Measurements from ENCODE around the gene MEGF8.
"Not testable (repeated sequence)": the region's sequence is repeated elsewhere in the genome, so short reads cannot be mapped to it uniquely, and the experiment has no call there.

Gene MEGF8

DNA sequence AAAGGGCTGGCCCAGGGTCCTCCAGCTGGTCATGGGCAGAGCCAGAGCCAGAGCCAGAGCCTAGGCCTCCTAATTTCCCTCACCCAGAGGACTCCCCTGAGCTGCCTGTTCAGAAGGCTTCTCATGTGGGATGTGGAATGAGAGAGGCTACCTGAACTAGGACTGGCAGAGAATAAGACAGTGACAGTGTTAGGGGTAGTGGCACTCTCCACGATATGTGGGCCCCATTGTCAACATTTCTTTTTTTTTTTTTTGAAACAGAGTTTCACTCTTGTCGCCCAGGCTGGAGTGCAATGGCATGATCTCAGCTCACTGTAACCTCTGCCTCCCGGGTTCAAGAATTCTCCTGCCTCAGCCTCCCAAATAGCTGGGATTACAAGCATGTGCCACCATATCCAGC, 5.9 kb downstream of the MEGF8 start:
- DNase-seq (ENCODE audit: low read depth) = not testable (repeated sequence)

DNA sequence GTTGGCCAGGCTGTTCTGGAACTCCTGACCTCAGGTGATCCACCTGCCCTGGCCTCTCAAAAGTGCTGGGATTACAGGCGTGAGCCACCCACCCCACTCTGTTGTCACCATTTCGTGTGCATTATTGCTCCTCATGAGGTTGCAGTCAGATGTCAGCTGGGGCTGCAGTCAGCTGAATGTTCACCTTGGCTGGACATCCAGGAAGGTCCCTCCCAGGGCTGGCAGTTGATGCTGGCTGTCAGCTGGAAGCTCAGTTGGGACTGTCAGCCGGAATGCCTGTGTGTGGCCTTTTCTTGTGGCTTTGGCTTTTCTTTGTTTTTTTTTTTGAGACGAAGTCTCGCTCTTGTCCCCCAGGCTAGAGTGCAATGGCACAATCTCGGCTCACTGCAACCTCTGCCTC, 6.6 kb downstream of the MEGF8 start:
- DNase-seq (ENCODE audit: low read depth) = no peak

DNA sequence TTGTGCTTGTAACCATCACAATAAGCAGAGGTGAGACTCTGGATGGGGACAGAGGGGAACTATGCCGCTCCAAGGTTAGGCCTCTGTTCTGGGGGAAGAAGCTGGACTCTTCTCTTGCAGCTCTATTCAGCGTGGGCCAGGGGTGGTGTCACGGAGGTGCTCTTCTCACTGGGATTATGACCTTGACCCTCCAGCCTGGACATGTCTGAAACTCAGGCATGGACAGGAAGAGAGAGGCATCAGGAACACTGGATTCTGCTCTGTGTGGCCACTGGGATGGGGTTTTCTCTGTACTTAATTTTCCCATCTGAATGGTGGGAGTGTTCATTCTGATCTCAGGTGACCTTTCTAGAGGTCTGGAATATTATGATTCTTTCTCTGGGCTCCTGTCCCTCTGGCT, 7.6 kb downstream of the MEGF8 start:
- DNase-seq (ENCODE audit: low read depth) = no peak

DNA sequence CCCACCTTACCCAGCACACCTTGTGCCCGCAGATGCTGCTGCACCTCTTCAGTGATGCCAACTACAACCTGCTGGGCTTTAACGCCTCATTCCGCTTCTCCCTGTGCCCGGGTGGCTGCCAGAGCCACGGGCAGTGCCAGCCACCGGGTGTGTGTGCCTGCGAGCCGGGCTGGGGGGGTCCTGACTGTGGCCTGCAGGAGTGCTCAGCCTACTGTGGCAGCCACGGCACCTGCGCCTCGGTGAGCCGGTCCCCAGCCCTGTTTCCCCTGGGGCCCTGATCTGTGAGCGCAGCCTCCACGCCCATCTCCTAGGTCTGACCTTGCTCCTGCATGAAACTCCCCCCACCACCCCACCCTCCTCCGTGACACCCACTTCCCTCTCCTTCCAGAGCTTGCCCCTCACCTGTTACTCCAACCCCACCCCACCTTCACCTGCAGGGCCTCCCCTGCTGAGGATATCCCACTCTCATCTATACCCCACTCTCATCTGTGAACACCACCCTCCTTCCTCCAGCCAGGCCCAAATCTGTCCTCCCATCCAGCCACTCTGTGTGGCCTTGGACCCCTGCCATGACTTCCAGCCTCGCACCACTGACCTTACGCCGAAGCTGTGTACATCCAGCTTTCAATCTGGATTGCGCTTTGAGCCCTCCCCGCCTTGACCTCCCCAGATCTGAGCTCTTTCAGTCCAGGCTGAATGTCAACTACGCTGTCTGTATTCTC, 8.7 kb downstream of the MEGF8 start:
- no peak for DNase-seq (ENCODE audit: low read depth)

DNA sequence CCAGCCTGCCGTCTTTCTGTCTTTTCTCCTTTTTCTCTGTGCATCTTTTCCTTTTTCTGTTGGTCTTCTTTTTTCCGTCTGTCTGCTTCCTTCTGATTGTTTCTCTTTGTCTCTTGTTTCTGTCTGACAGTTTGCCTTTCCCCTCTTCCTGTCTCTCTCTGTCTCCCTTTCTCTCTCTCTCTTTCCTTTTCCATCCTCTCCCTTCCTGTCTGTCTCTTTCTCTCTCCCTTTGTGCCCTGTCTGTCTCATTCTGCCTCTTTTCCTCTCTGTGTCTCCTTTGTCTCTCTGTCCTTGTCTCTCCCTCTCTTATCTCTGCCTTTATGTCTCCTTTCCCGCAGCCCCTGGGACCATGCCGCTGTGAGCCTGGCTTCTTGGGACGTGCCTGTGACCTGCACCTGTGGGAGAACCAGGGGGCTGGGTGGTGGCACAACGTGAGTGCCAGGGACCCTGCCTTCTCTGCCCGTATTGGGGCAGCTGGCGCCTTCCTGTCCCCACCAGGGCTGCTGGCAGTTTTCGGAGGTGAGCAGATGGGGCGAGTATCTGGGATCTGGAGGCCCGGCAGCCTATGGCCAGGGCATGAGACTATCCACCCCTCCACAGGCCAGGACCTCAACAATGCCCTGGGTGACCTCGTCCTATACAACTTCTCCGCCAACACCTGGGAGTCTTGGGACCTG, 9.4 kb downstream of the MEGF8 start:
- DNase-seq (ENCODE audit: low read depth) = no peak

DNA sequence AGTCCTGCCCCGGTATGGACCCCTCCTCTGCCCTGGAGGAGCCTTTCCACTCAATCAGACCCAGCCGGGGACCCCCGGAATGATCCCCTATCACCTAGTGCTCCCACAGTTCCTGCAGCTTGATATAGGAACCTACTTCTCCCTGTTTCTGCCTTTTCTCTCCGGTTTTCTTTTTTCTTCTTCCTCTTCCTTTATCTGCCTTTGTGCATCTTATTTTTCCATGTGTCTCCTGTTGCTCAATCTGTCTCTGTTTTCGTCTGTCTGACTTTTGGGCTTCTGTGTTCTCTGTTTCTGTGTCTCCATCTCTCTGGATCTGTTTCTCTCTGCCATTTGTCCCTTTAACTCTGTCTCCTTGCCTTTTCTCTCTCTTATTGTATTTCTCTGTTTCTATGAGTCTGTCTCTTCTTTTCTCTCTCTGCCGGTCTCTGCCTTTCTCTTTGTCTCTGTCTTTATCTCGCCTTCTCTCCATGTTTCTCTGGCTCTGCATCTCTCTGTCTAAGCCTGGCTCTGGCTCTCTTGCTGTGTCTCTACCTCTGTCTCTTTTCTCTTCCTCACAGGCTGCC, 10.0 kb downstream of the MEGF8 start:
- no peak for DNase-seq (ENCODE audit: low read depth)

DNA sequence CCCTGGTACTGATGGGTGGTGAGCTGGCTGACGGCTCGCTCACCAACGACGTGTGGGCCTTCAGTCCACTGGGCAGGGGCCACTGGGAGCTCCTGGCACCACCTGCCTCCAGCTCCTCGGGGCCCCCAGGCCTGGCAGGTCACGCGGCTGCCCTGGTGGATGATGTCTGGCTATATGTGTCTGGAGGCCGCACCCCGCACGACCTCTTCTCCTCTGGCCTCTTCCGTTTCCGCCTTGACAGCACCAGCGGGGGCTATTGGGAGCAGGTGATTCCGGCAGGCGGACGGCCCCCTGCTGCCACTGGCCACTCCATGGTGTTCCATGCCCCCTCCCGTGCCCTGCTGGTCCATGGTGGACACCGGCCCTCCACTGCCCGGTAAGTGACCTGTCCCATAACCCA, 10.5 kb downstream of the MEGF8 start:
- DNase-seq (ENCODE audit: low read depth) = no peak

DNA sequence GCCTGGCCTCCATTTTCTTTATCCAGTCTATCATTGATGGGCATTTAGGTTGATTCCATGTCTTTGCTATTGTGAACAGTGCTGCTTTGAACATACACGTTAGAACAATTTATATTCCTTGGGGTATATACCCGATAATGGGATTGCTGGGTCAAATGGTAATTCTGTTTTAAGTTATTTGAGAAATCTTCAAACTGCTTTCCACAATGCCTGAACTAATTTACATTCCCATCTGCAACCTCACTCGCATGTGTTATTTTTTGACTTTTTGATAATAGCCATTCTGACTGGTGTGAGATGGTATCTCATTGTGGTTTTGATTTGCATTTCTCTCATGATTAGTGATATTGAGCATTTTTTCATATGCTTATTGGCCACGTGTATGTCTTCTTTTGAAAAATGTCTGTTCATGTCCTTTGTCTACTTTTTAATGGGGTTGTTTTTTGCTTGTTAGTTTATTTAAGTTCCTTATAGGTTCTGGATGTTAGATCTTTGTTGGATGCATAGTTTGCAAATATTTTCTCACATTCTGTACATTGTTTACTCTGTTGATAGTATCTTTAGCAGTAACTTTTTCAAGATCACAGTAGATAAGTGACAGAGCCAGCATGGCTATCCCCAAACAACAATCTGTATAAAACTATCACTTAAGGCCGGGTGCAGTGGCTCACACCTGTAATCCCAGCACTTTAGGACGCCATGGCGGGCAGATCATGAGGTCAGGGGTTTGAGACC, 13.9 kb downstream of the MEGF8 start:
- not testable (repeated sequence) for DNase-seq (ENCODE audit: low read depth)

DNA sequence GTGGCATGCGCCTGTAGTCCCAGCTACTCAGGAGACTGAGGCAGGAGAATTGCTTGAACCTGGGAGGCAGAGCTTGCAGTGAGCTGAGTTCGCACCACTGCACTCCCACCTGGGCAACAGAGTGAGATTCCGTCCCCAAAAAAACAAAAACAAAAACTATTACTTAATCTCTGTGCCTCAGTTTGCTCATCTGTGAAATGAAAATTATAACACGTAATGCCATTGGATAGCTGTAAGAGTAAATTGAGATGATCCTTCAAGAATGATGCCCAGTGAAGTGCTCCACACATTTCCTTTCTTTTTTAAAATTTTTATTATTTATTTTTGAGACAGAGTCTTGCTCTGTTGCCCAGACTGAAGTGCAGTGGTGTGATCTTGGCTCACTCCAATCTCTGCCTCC, 14.5 kb downstream of the MEGF8 start:
- DNase-seq (ENCODE audit: low read depth) = not testable (repeated sequence)

DNA sequence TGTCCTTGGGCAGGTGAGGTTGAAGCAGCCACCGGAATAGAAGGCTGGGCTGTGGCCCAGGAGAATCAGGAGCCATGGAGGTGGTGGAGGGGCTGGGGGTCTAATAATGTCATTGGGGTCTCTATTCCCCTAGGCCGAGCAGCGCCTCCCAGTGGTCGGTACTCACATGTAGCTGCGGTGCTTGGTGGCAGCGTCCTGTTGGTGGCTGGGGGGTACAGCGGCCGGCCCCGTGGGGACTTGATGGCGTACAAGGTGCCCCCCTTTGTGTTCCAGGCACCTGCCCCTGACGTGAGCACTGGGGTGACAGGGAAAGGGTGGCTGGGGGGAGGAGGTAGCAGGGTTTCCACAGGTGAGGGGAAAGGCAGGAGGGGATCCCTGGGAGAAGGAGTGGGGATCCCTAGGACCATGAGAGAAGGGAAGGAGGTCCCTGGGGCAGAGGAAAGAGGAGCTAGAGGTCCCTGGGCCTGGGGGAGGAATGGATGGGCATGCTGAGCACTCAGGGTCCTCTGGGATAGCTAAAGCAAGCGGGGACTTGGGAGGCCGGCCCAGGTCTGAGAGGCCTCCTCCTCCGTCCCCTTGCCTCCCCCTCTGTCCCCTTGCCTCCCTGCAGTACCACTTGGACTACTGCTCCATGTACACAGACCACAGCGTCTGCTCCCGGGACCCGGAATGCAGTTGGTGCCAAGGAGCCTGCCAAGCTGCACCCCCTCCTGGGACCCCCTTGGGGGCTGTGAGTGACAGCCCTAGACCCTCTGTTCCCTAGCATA, 18.1 kb downstream of the MEGF8 start:
- no peak for DNase-seq (ENCODE audit: low read depth)

DNA sequence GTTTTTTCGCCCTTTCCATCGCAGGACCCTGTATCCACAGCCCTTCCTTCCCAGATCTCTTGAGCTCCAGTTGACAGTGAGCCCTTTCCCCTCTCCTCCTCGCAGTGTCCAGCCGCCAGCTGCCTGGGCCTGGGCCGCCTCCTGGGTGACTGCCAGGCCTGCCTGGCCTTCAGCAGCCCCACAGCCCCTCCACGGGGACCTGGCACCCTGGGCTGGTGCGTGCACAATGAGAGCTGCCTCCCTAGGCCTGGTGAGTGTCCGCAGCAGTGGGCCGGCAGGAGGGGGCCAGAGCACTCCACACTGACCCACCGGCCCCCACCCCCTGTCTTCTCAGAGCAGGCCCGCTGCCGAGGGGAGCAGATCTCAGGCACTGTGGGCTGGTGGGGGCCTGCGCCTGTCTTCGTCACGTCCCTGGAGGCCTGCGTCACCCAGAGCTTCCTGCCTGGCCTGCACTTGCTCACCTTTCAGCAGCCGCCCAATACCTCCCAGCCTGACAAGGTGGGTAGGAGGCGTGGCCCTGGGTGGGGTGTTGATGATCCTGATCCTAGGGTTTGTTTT, 19.0 kb downstream of the MEGF8 start:
- no peak for DNase-seq (ENCODE audit: low read depth)

DNA sequence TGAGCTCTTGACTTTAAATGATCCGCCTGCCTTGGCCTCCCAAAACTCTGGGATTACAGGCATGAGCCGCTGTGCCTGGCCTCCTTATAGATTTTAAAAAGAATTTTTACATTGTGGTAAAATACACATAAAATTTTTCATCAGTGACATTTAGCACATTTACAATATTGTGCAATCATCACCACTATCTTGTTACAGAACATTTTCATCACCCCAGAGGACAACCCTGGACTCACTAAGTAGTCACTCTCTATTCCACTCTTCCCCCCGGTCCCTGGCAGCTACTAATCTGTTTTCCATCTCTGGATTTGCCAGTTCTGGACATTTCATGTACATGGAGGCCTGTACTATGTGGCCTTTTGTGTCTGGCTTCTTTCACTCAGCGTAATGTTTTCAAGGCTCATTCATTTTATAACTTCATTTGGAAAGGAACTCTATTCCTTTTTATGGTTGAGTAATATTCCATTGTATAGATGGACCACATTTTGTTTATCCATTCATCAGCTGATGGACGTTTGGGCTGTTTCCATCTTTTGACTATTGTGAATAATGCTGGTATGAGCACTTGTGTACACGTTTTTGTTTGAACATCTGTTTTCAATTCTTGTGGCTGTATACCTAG, 19.9 kb downstream of the MEGF8 start:
- DNase-seq (ENCODE audit: low read depth) = peak; percentile 21

DNA sequence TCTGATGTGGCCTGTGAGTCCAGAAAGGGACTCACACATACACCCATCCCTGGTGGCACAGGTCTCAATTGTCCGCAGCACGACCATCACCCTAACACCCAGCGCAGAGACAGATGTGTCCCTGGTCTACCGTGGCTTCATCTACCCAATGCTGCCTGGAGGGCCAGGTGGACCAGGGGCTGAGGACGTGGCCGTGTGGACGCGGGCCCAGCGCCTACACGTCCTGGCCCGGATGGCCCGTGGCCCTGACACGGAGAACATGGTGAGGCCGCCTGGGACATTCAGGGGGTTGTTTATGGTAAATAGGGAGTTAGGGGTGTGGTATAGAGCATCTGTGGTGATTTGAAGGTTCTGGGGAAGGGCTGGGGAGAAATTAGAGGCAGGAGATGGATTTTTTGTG, 22.8 kb downstream of the MEGF8 start:
- DNase-seq (ENCODE audit: low read depth) = no peak

DNA sequence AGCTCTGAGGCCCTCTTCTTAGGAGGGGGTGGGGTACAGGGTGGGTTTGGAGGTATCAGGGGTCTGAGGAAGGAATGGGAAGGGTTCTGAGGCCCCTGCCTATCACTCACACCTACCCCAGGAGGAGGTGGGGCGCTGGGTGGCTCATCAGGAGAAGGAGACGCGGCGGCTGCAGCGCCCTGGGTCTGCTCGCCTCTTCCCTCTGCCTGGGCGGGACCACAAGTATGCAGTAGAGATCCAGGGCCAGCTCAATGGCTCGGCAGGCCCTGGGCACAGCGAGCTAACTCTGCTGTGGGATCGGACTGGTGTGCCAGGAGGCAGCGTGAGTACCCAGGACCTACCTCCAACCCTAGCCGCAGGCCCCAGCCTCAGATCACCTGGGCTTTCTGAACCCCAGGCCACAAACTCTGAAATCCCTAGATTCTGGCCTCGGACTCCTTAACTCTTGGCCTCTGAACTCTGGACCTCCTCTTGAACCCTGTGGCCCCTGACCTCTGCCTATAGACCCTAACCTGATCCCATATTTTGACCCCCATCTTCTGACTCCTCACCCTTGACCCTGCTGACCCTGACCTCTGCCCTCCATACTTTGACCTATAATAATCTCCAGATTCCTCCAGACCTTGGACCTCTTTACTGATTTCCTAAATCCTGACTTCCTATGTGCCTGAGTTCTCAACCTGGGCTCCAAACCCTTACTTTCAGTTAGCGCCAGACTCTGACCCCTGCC, 24.1 kb downstream of the MEGF8 start:
- no peak for DNase-seq (ENCODE audit: low read depth)

DNA sequence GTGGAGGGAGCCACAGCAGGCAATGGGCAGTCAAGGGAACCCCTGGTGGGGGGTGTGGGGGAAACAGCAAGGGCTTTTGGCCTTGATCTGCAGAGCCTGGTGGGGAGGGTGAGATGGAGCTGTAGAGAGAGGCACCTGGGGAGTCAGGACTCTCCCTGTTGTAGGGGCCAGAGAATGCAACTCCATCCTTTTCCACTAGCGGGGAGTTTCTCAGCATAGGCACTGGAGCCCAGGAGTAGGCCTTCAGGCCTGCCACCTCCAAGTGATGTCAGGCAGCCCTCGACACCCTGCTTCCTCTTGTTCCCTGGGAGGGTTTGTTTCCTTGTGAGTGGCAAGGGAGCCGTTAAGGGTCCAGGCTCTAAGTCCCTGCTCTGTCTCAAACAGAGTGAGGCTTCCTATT, 25.0 kb downstream of the MEGF8 start:
- no peak for DNase-seq (ENCODE audit: low read depth)

DNA sequence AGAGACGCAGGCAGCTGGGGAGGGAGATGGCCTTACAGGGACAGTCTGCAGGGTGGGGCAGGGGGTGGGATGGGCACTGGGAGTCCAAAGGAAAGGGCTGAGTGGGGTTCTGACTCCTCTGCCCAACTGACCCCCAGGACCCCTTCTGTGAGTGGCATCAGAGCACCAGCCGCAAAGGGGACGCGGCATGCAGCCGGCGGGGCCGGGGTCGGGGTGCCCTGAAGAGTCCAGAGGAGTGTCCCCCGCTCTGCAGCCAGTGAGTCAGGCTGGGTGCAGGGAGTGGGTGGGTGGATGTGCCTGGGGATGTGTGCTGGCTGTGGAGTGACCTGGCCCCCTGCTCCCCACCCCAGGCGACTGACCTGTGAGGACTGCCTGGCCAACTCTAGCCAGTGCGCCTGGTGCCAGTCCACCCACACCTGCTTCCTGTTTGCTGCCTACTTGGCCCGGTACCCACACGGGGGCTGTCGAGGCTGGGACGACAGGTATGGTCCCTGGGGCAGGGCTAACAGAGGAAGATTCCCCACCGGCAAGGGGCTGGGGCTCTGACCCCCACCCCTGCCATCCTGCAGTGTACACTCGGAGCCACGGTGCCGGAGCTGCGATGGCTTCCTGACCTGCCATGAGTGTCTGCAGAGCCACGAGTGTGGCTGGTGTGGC, 25.8 kb downstream of the MEGF8 start:
- no peak for DNase-seq (ENCODE audit: low read depth)

DNA sequence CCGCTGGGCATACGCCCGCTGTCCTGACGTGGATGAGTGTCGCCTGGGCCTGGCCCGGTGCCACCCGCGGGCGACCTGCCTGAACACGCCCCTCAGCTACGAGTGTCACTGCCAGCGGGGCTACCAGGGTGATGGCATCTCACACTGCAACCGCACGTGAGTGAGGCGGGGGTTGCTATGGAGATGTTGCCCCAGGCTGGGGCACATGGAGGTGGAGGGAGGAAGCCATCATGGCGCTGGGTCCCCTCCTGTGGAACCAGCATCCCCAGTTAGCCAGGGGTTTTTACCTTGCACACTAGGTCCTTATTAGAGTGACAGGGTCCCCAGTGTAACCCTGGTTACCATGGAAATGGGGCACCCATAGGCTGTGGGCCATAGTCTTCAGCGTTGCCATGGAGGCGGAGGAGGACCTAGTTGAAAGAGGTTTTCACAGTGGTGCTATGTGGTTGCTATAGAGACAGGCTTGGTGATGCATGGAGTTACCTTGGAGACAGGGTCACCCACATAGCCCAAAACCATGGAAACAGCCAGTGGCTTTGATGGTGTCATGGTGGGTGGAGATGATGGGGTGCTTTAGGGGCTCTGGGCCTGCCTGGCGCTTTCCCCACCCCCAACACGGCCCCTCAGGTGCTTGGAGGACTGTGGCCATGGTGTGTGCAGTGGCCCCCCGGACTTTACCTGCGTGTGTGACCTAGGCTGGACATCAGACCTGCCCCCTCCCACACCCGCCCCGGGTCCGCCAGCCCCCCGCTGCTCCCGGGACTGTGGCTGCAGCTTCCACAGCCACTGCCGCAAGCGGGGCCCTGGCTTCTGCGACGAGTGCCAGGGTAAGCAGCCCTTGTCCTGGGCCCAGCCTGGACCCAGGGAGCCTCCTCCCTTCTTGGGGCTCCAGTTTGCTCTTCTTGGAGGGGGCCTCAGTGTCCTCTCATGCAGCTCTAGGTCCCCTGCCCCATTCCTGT, 27.1 kb downstream of the MEGF8 start:
- no peak for DNase-seq (ENCODE audit: low read depth)

DNA sequence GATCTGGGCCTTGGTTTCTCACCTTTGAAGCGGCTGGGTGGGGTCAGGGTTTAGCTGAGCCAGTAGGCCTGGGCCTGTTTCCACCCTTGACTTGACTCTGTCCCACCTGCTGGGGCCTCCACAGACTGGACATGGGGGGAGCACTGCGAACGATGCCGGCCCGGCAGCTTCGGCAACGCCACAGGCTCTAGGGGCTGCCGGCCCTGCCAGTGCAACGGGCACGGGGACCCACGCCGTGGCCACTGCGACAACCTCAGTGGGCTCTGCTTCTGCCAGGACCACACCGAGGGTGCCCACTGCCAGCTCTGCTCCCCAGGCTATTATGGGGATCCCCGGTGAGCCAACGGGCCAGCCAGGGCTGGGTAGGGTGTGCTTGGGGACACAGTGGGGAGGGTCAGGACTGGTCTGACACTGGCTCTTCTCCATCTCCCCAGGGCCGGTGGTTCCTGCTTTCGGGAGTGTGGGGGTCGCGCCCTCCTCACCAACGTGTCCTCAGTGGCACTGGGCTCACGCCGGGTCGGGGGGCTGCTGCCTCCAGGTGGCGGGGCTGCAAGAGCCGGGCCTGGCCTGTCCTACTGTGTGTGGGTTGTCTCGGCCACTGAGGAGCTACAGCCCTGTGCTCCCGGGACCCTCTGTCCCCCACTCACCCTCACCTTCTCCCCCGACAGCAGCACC, 28.0 kb downstream of the MEGF8 start:
- no peak for DNase-seq (ENCODE audit: low read depth)
